SK-N-SH treated with all-trans-retinoic acid at 6 μM for 48 hours (cell line): ENCODE measurements around the gene ARAP3.
A peak's percentile ranks its signal among the peaks of the same experiment; 100 is the strongest.

ENCODE experiments used
- ARNTL ChIP-seq: fragments of 450-650 bp; formaldehyde crosslinking; IDR thresholded peaks from 2 replicates; pipeline ENCODE4 v1.5.0; 2020; ENCODE audit warnings: low read depth, mild to moderate bottlenecking, moderate library complexity, borderline replicate concordance
- ESRRG ChIP-seq: fragments of 250-450 bp; sonication (Bioruptor Pico); IDR thresholded peaks from 2 replicates; pipeline ENCODE4 v1.6.1; 2021; ENCODE audit warnings: mild to moderate bottlenecking
- GLIS3 ChIP-seq: fragments of 250-450 bp; sonication (Bioruptor Pico); IDR thresholded peaks from 2 replicates; pipeline ENCODE4 v1.5.0; 2020; ENCODE audit warnings: mild to moderate bottlenecking, moderate library complexity
- OSR1 ChIP-seq: fragments of 250-450 bp; sonication (Bioruptor Pico); IDR thresholded peaks from 2 replicates; pipeline ENCODE4 v1.8.0; 2022; ENCODE audit warnings: moderate library complexity, mild to moderate bottlenecking, inconsistent platforms
- SNAI2 ChIP-seq: fragments of 250-450 bp; sonication (Bioruptor Pico); IDR thresholded peaks from 2 replicates; pipeline ENCODE4 v1.5.0; 2020; ENCODE audit warnings: mild to moderate bottlenecking, moderate library complexity
- TCF4 ChIP-seq: fragments of 250-450 bp; sonication (Bioruptor Pico); IDR thresholded peaks from 2 replicates; pipeline ENCODE4 v1.8.0; 2021; ENCODE audit warnings: mild to moderate bottlenecking, moderate library complexity, borderline replicate concordance
- ZFP3 ChIP-seq: fragments of 250-450 bp; sonication (Bioruptor Pico); IDR thresholded peaks from 2 replicates; pipeline ENCODE4 v1.5.0; 2020; ENCODE audit warnings: mild to moderate bottlenecking, moderate library complexity
- ZFP30 ChIP-seq: fragments of 450-650 bp; formaldehyde crosslinking; IDR thresholded peaks from 2 replicates; pipeline ENCODE4 v1.5.0; 2022; ENCODE audit warnings: mild to moderate bottlenecking, moderate library complexity
- ZNF565 ChIP-seq: fragments of 450-650 bp; formaldehyde crosslinking; conservative IDR thresholded peaks from 2 replicates; pipeline ENCODE4 v1.5.0; 2020; ENCODE audit warnings: low read depth, mild to moderate bottlenecking, moderate library complexity
- ZNF8 ChIP-seq: fragments of 450-650 bp; formaldehyde crosslinking; IDR thresholded peaks from 2 replicates; pipeline ENCODE4 v1.5.0; 2020; ENCODE audit warnings: mild to moderate bottlenecking, moderate library complexity
- TF ChIP-seq, protein P1 (sequence below): fragments of 250-450 bp; sonication (Bioruptor Pico); IDR thresholded peaks from 2 replicates; pipeline ENCODE4 v1.8.0; 2020; ENCODE audit warnings: mild to moderate bottlenecking, moderate library complexity, borderline replicate concordance

GRCh38 chr5:141618804-141619554 is 63.1 kb downstream of the ARAP3 start, which contains the start of gene DIAPH1:
- TF ChIP-seq SNAI2 (CRISPR knock-in tag) (no peak), ESRRG (CRISPR knock-in tag) (no peak), ZFP30 (CRISPR knock-in tag) (no peak), GLIS3 (CRISPR knock-in tag) (0 out of 2 replicates have a peak, but pooled peaks have one; percentile 48), ZNF565 (CRISPR knock-in tag) (no peak), ARNTL (CRISPR knock-in tag) (no peak), TCF4 (CRISPR knock-in tag) (no peak), ZFP3 (CRISPR knock-in tag) (no peak), OSR1 (no peak), ZNF8 (CRISPR knock-in tag) (no peak)
- TF ChIP-seq, protein P1, sequence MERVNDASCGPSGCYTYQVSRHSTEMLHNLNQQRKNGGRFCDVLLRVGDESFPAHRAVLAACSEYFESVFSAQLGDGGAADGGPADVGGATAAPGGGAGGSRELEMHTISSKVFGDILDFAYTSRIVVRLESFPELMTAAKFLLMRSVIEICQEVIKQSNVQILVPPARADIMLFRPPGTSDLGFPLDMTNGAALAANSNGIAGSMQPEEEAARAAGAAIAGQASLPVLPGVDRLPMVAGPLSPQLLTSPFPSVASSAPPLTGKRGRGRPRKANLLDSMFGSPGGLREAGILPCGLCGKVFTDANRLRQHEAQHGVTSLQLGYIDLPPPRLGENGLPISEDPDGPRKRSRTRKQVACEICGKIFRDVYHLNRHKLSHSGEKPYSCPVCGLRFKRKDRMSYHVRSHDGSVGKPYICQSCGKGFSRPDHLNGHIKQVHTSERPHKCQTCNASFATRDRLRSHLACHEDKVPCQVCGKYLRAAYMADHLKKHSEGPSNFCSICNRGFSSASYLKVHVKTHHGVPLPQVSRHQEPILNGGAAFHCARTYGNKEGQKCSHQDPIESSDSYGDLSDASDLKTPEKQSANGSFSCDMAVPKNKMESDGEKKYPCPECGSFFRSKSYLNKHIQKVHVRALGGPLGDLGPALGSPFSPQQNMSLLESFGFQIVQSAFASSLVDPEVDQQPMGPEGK (CRISPR knock-in tag), result no peak
